HL-60 (cell line): ENCODE results near the gene BDNF.

Experiments
- TF ChIP-seq, protein P1 (sequence below): IDR thresholded peaks from one replicate; pipeline ENCODE4 v1.5.1; 2011; ENCODE audit warnings: low read length, control low read depth, inconsistent platforms; ENCODE audit not compliant: insufficient read depth
- TF ChIP-seq, protein P2 (sequence below): IDR thresholded peaks from 2 replicates; pipeline ENCODE4 v1.6.1; 2012; ENCODE audit warnings: low read depth; ENCODE audit not compliant: insufficient replicate concordance

GRCh38 chr11:27718346-27718862 is 18.1 kb upstream of the BDNF start:
- TF ChIP-seq, protein P1, sequence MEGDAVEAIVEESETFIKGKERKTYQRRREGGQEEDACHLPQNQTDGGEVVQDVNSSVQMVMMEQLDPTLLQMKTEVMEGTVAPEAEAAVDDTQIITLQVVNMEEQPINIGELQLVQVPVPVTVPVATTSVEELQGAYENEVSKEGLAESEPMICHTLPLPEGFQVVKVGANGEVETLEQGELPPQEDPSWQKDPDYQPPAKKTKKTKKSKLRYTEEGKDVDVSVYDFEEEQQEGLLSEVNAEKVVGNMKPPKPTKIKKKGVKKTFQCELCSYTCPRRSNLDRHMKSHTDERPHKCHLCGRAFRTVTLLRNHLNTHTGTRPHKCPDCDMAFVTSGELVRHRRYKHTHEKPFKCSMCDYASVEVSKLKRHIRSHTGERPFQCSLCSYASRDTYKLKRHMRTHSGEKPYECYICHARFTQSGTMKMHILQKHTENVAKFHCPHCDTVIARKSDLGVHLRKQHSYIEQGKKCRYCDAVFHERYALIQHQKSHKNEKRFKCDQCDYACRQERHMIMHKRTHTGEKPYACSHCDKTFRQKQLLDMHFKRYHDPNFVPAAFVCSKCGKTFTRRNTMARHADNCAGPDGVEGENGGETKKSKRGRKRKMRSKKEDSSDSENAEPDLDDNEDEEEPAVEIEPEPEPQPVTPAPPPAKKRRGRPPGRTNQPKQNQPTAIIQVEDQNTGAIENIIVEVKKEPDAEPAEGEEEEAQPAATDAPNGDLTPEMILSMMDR = no peak
- TF ChIP-seq, protein P2, sequence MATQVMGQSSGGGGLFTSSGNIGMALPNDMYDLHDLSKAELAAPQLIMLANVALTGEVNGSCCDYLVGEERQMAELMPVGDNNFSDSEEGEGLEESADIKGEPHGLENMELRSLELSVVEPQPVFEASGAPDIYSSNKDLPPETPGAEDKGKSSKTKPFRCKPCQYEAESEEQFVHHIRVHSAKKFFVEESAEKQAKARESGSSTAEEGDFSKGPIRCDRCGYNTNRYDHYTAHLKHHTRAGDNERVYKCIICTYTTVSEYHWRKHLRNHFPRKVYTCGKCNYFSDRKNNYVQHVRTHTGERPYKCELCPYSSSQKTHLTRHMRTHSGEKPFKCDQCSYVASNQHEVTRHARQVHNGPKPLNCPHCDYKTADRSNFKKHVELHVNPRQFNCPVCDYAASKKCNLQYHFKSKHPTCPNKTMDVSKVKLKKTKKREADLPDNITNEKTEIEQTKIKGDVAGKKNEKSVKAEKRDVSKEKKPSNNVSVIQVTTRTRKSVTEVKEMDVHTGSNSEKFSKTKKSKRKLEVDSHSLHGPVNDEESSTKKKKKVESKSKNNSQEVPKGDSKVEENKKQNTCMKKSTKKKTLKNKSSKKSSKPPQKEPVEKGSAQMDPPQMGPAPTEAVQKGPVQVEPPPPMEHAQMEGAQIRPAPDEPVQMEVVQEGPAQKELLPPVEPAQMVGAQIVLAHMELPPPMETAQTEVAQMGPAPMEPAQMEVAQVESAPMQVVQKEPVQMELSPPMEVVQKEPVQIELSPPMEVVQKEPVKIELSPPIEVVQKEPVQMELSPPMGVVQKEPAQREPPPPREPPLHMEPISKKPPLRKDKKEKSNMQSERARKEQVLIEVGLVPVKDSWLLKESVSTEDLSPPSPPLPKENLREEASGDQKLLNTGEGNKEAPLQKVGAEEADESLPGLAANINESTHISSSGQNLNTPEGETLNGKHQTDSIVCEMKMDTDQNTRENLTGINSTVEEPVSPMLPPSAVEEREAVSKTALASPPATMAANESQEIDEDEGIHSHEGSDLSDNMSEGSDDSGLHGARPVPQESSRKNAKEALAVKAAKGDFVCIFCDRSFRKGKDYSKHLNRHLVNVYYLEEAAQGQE = no peak
